Measurements from ENCODE around the gene EHF.

Gene EHF

GRCh38 chr11:34627197-34627596 lies 6.3 kb downstream of the EHF start:
- DNase-seq, result no peak

GRCh38 chr11:34629711-34630110 lies 8.8 kb downstream of the EHF start:
- no peak for DNase-seq

- DNase-seq, result no peak
Measured at GRCh38 chr11:34630544-34630943, 9.7 kb downstream of the EHF start.

GRCh38 chr11:34631297-34631696 lies 10.4 kb downstream of the EHF start:
- DNase-seq, result no peak

GRCh38 chr11:34631737-34632104 lies 10.8 kb downstream of the EHF start:
- no peak for DNase-seq

- no peak for DNase-seq
Measured at GRCh38 chr11:34632105-34632791, 11.4 kb downstream of the EHF start.

GRCh38 chr11:34633640-34633989 lies 12.7 kb downstream of the EHF start:
- DNase-seq, result no peak

- DNase-seq, result no peak
Measured at GRCh38 chr11:34633990-34634693, 13.2 kb downstream of the EHF start.

- DNase-seq, result no peak
Measured at GRCh38 chr11:34634694-34635062, 13.8 kb downstream of the EHF start.

GRCh38 chr11:34636127-34636526 lies 15.2 kb downstream of the EHF start:
- DNase-seq, result no peak

- no peak for DNase-seq
Measured at GRCh38 chr11:34637303-34637702, 16.4 kb downstream of the EHF start.

- no peak for DNase-seq
Measured at GRCh38 chr11:34638897-34639296, 18.0 kb downstream of the EHF start.

GRCh38 chr11:34639545-34639944 lies 18.7 kb downstream of the EHF start:
- no peak for DNase-seq

- DNase-seq, result no peak
Measured at GRCh38 chr11:34640050-34640923, 19.4 kb downstream of the EHF start.

GRCh38 chr11:34640924-34641275 lies 20.0 kb downstream of the EHF start:
- no peak for DNase-seq

GRCh38 chr11:34641456-34641855 lies 20.6 kb downstream of the EHF start:
- DNase-seq, result no peak

GRCh38 chr11:34642001-34642554 lies 21.2 kb downstream of the EHF start:
- no peak for DNase-seq

GRCh38 chr11:34642873-34643272 lies 22.0 kb downstream of the EHF start:
- no peak for DNase-seq

GRCh38 chr11:34643311-34643710 lies 22.4 kb downstream of the EHF start:
- no peak for DNase-seq

- DNase-seq, result no peak
Measured at GRCh38 chr11:34643846-34644245, 23.0 kb downstream of the EHF start.

GRCh38 chr11:34644669-34645406 lies 23.9 kb downstream of the EHF start:
- no peak for DNase-seq

GRCh38 chr11:34646431-34646830 lies 25.5 kb downstream of the EHF start:
- DNase-seq, result no peak

- DNase-seq, result no peak
Measured at GRCh38 chr11:34647131-34647530, 26.2 kb downstream of the EHF start.

Measured in activated T-cell treated with anti-CD3 and anti-CD28 coated beads, Interleukin-2, amount 50 U/mL, for 1 hour (primary cell).